ENCODE measurements around the gene CYP26C1.

Gene CYP26C1

GRCh38 chr10:93059975-93060886 lies at the start of gene CYP26C1:
Gene CYP26C1 (plus strand): TSS chr10:93060798. CDS start chr10:93061264, 466 bp downstream.
- DNase-seq (ENCODE audit: low spot score): no peak

- no peak for DNase-seq (ENCODE audit: low spot score)
Measured at GRCh38 chr10:93015722-93016121, 44.9 kb upstream of the CYP26C1 start.

- DNase-seq (ENCODE audit: low spot score): no peak
Measured at GRCh38 chr10:93023013-93023650, 37.5 kb upstream of the CYP26C1 start.

GRCh38 chr10:93026072-93026471 lies 34.5 kb upstream of the CYP26C1 start:
- DNase-seq (ENCODE audit: low spot score): no peak

- no peak for DNase-seq (ENCODE audit: low spot score)
Measured at GRCh38 chr10:93027508-93027907, 33.1 kb upstream of the CYP26C1 start.

- DNase-seq (ENCODE audit: low spot score): no peak
Measured at GRCh38 chr10:93028883-93029282, 31.7 kb upstream of the CYP26C1 start.

GRCh38 chr10:93030409-93030808 lies 30.2 kb upstream of the CYP26C1 start:
- no peak for DNase-seq (ENCODE audit: low spot score)

GRCh38 chr10:93032105-93032808 lies 28.3 kb upstream of the CYP26C1 start:
- no peak for DNase-seq (ENCODE audit: low spot score)

GRCh38 chr10:93032809-93033137 lies 27.8 kb upstream of the CYP26C1 start:
- no peak for DNase-seq (ENCODE audit: low spot score)

- DNase-seq (ENCODE audit: low spot score): no peak
Measured at GRCh38 chr10:93034426-93034825, 26.2 kb upstream of the CYP26C1 start.

- no peak for DNase-seq (ENCODE audit: low spot score)
Measured at GRCh38 chr10:93039110-93039509, 21.5 kb upstream of the CYP26C1 start.

- no peak for DNase-seq (ENCODE audit: low spot score)
Measured at GRCh38 chr10:93039721-93040120, 20.9 kb upstream of the CYP26C1 start.

- no peak for DNase-seq (ENCODE audit: low spot score)
Measured at GRCh38 chr10:93054486-93054885, 6.1 kb upstream of the CYP26C1 start.

GRCh38 chr10:93058139-93058538 lies 2.5 kb upstream of the CYP26C1 start:
- no peak for DNase-seq (ENCODE audit: low spot score)

GRCh38 chr10:93060887-93061593 lies 442 bp downstream of the CYP26C1 start:
- no peak for DNase-seq (ENCODE audit: low spot score)

- DNase-seq (ENCODE audit: low spot score): no peak
Measured at GRCh38 chr10:93061594-93062513, 1.3 kb downstream of the CYP26C1 start.

- no peak for DNase-seq (ENCODE audit: low spot score)
Measured at GRCh38 chr10:93062514-93063143, 2.0 kb downstream of the CYP26C1 start.

GRCh38 chr10:93063144-93063976 lies 2.8 kb downstream of the CYP26C1 start:
- no peak for DNase-seq (ENCODE audit: low spot score)

GRCh38 chr10:93063977-93064660 lies 3.5 kb downstream of the CYP26C1 start:
- no peak for DNase-seq (ENCODE audit: low spot score)

All from putamen (tissue), 1 donor.